Suprapubic skin (tissue), 3 donors: ENCODE data around the gene OR7A17.

Experiments
- EP300 ChIP-seq: sonication (generic); formaldehyde crosslinking; IDR thresholded peaks from one replicate; pipeline ENCODE4 v1.6.1; 2017; ENCODE audit warnings: antibody characterized with exemption
- TF ChIP-seq, protein P1 (sequence below), 2 donors: fragments of 200-600 bp in 1 of 2; fragments of 450-650 bp in 1 of 2; sonication (generic) in 1 of 2; IDR thresholded peaks; one replicate each; pipeline ENCODE4 v1.5.1; 2016 to 2019; ENCODE audit warnings: antibody characterized with exemption in 2 of 2, mild to moderate bottlenecking in 1 of 2, moderate library complexity in 1 of 2

- TF ChIP-seq, protein P1, sequence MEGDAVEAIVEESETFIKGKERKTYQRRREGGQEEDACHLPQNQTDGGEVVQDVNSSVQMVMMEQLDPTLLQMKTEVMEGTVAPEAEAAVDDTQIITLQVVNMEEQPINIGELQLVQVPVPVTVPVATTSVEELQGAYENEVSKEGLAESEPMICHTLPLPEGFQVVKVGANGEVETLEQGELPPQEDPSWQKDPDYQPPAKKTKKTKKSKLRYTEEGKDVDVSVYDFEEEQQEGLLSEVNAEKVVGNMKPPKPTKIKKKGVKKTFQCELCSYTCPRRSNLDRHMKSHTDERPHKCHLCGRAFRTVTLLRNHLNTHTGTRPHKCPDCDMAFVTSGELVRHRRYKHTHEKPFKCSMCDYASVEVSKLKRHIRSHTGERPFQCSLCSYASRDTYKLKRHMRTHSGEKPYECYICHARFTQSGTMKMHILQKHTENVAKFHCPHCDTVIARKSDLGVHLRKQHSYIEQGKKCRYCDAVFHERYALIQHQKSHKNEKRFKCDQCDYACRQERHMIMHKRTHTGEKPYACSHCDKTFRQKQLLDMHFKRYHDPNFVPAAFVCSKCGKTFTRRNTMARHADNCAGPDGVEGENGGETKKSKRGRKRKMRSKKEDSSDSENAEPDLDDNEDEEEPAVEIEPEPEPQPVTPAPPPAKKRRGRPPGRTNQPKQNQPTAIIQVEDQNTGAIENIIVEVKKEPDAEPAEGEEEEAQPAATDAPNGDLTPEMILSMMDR (IDR thresholded peaks at IDR 0.05), result no peak
- TF ChIP-seq EP300, result no peak
These were observed 50.9 kb downstream of the OR7A17 start, which contains the start of the genes OR7A5 and OR7C1 for GRCh38 chr19:14835011-14835410.
